HepG2 (cell line): ENCODE measurements around the gene LYST. TPM values are rescaled to one million over a fixed set of nuclear protein-coding genes. Genes with fewer than 3 reads are reported as not detected.

Experiments
- ARID5B ChIP-seq: IDR thresholded peaks from 2 replicates; pipeline ENCODE4 v1.4.0; 2020; ENCODE audit warnings: mild to moderate bottlenecking, missing genetic modification reagents
- HBP1 ChIP-seq: IDR thresholded peaks from 2 replicates; pipeline ENCODE4 v1.6.1; 2016; ENCODE audit warnings: low read depth, control low read depth
- HOXA3 ChIP-seq: sonication (generic); formaldehyde crosslinking; IDR thresholded peaks from 2 replicates; pipeline ENCODE4 v1.5.0; 2020; ENCODE audit warnings: missing genetic modification reagents
- MNT ChIP-seq: fragments of 450-650 bp; IDR thresholded peaks from 2 replicates; pipeline ENCODE4 v1.6.1; 2016
- NCOR1 ChIP-seq: fragments of 200-600 bp; sonication (generic); IDR thresholded peaks from 2 replicates; pipeline ENCODE4 v1.7.0; 2017; ENCODE audit warnings: antibody characterized with exemption, low read length, borderline replicate concordance
- NONO ChIP-seq, 2 experiments: fragments of 450-650 bp in 1 of 2; sonication (generic) in 1 of 2; formaldehyde crosslinking in 1 of 2; IDR thresholded peaks in 1 of 2; conservative IDR thresholded peaks in 1 of 2; 2 replicates each; pipeline versions ENCODE4 v1.6.1 to v1.8.0; 2017 to 2022; ENCODE audit warnings: mild to moderate bottlenecking in 1 of 2, missing genetic modification reagents in 1 of 2, moderate library complexity in 1 of 2
- ONECUT2 ChIP-seq: sonication (generic); formaldehyde crosslinking; IDR thresholded peaks from 2 replicates; pipeline ENCODE4 v1.4.0; 2020; ENCODE audit warnings: missing genetic modification reagents
- PITX1 ChIP-seq: sonication (generic); formaldehyde crosslinking; IDR thresholded peaks from 2 replicates; pipeline ENCODE4 v1.5.1; 2020; ENCODE audit warnings: mild to moderate bottlenecking, missing genetic modification reagents
- PRDM10 ChIP-seq: sonication (generic); formaldehyde crosslinking; IDR thresholded peaks from 2 replicates; pipeline ENCODE4 v1.4.0; 2020; ENCODE audit warnings: low read depth, missing genetic modification reagents
- SOX5 ChIP-seq: IDR thresholded peaks from 2 replicates; pipeline ENCODE4 v1.6.1; 2016; ENCODE audit warnings: borderline replicate concordance
- THRA ChIP-seq: sonication (generic); formaldehyde crosslinking; IDR thresholded peaks from 2 replicates; pipeline ENCODE4 v1.4.0; 2020; ENCODE audit warnings: missing genetic modification reagents, borderline replicate concordance
- ZBTB20 ChIP-seq: sonication (generic); formaldehyde crosslinking; IDR thresholded peaks from 2 replicates; pipeline ENCODE4 v1.8.1; 2023; ENCODE audit warnings: missing genetic modification reagents, low read depth, mild to moderate bottlenecking, borderline replicate concordance
- ZBTB38 ChIP-seq: sonication (generic); formaldehyde crosslinking; IDR thresholded peaks from 2 replicates; pipeline ENCODE4 v1.5.1; 2020; ENCODE audit warnings: mild to moderate bottlenecking, missing genetic modification reagents
- ZNF552 ChIP-seq: sonication (generic); formaldehyde crosslinking; IDR thresholded peaks from 2 replicates; pipeline ENCODE4 v1.9.0; 2022; ENCODE audit warnings: missing genetic modification reagents, mild to moderate bottlenecking, borderline replicate concordance
- ZNF572 ChIP-seq: sonication (generic); formaldehyde crosslinking; IDR thresholded peaks from 2 replicates; pipeline ENCODE4 v1.5.1; 2020; ENCODE audit warnings: mild to moderate bottlenecking, missing genetic modification reagents
- ZNF619 ChIP-seq: sonication (generic); formaldehyde crosslinking; IDR thresholded peaks from 2 replicates; pipeline ENCODE4 v1.4.0; 2020; ENCODE audit warnings: mild to moderate bottlenecking, missing genetic modification reagents
- polyA plus RNA-seq, 8 experiments: library from polyadenylated mRNA; depleted of rRNA in 3 of 8; stranded (reverse) in 7 of 8; unstranded in 1 of 8; fragments of >200 nt; fragmentation: Illumina TruSeq in 4 of 8; extraction: Trizol in 4 of 8; gene quantifications; 2 replicates each; pipeline versions ENCODE4 v1.2.1 to v1.2.3, GENCODE V29; 2011 to 2016; ENCODE audit warnings: low read depth in 4 of 8, missing spikeins in 1 of 8, mixed read lengths in 1 of 8; ENCODE audit not compliant: insufficient read depth in 1 of 8
- total RNA-seq, 5 experiments: library from RNA; depleted of rRNA; stranded (reverse); fragments of >200 nt; fragmentation: Illumina TruSeq; extraction: Trizol; gene quantifications; 2 replicates each; pipeline ENCODE4 v1.2.3, GENCODE V29; 2016; ENCODE audit warnings: low read depth in 1 of 5

LYST gene
- total and polyA plus RNA-seq, 2 of the 13 experiments (the other 11 are each of a cell fraction or from before 2014, with no cell fraction given) = 0.91 to 2.5 TPM

GRCh38 chr1:235614442-235614954 lies 252.2 kb downstream of the LYST start (continued):
- TF ChIP-seq PRDM10 (peak; percentile 75; the same call in 1 of the 2 replicates), ARID5B (0 out of 2 replicates have a peak, but pooled peaks have one; percentile 54), PITX1 (CRISPR knock-in tag) (peak; percentile 61; the same call in 1 of the 2 replicates), ZNF619 (peak; percentile 67; the same call in 1 of the 2 replicates), ZBTB20 (CRISPR knock-in tag) (peak; percentile 60; the same call in 1 of the 2 replicates), ZNF552 (CRISPR knock-in tag) (no peak), HBP1 (peak; percentile 75; the same call in 1 of the 2 replicates), NONO (IDR thresholded peaks at IDR 0.05) (no peak), NONO (CRISPR knock-in tag; conservative IDR thresholded peaks at IDR 0.05) (0 out of 2 replicates have a peak, but pooled peaks have one; percentile 13), ZNF572 (CRISPR knock-in tag) (peak; percentile 48; the same call in 1 of the 2 replicates), THRA (CRISPR knock-in tag) (peak; percentile 35; the same call in 1 of the 2 replicates), SOX5 (peak; percentile 12; the same call in 1 of the 2 replicates), MNT (peak; percentile 15; the same call in 1 of the 2 replicates), HOXA3 (peak; percentile 87), NCOR1 (peak; percentile 54; the same call in 1 of the 2 replicates), ONECUT2 (CRISPR knock-in tag) (no peak), ZBTB38 (CRISPR knock-in tag) (peak; percentile 74; the same call in 1 of the 2 replicates)
